Activated CD4-positive, CD25-positive, alpha-beta regulatory T cell treated with anti-CD3 and anti-CD28 coated beads, Interleukin-2, amount 50 U/mL, for 24 hours (primary cell): Measurements from ENCODE around the gene HSH2D.
A peak's percentile ranks its signal among the peaks of the same experiment; 100 is the strongest.

Source experiments
- ATAC-seq, 2 donors: fragments of 150-1000 bp; cut with Tn5 transposase; one replicate each; pipeline ENCODE4 v1.10.0; 2021; ENCODE audit warnings: mild to moderate bottlenecking in 1 of 2, moderate library complexity in 1 of 2

HSH2D gene

GRCh38 chr19:16119075-16119857 lies 24.2 kb upstream of the HSH2D start:
- peak; percentile 75 to 79 for ATAC-seq

DNA sequence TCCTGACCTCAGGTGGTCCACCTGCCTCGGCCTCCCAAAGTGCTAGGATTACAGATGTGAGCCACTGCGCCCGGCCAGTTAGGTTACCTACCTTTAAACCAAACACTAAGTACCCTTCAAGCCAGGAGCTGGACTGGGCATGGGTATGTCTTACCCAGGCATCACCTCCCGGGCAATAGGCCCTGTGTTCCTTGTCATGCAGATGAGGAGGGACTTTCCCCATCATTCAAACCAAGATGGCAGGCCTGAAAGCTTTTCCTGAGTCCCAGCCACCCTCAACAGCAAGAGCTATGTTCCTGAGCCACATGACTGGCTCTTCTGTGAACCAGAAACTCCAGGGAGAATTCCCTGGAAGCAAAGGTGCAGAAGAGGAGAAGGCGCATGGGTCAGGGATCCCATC lies 22.3 kb upstream of the HSH2D start:
- no peak for ATAC-seq

DNA sequence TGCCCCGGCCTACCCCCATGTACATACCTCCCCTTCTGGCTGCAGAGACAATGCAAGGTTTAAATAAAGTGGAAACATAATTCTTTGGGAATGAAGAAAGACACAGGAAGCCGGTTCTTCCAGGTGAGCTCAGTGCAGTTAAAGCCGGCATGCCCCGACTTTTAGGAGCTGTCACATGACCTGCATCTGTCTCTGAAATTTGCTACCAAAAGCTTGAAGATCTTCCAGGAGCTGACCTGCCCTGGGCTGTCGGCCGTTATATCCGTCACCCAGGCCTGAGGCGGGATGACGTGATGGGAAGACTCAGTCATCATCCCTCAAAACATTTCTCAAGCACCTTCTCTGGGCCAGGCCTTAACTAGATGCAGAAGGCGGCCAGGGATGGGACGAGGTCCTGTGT lies 21.5 kb upstream of the HSH2D start:
- ATAC-seq, result no peak

DNA sequence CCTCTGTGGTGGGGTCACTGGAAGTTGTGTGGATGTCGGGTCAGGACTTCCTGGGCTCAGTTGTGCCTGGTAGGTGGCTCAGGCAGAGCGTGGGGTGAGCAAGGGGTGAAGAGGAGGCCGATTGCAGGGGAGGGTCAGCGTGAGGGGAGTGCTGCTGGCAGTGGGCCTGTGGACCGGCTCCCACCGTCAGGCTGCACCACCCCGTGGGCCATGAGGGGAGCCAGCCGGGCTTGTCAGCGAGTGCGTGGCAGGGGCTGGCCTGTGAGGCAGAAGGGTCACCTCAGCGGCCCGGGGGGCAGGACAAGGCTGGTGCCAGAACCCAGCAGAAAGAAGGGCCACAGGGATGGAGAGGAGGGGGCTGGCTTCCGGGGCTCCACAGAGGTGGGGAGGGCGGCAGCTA lies 18.5 kb upstream of the HSH2D start:
- ATAC-seq, result no peak

GRCh38 chr19:16125737-16126495 lies 17.6 kb upstream of the HSH2D start:
- ATAC-seq, result no peak

DNA sequence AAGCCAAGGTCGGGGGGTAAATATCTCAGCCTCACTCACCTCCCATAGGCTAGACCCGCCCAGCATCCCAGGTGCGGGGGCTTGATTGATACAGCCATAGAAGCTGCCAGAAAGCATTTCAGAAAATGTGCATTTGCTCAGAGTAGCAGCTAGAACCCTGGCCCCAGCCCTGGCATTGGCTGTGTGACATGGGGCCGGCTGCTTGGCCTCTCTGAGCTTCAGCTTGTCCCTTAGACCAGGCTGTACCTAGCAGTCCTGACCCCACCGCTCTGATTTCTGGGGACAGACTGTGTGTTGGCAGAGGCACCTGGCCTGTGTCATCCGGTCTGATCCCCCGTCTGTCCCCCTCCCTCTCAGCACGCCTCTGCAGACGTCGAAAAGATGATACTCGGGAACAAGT lies 16.4 kb upstream of the HSH2D start:
- ATAC-seq, result no peak

- ATAC-seq, result no peak
Observed at GRCh38 chr19:16127776-16128371, 15.6 kb upstream of the HSH2D start.

DNA sequence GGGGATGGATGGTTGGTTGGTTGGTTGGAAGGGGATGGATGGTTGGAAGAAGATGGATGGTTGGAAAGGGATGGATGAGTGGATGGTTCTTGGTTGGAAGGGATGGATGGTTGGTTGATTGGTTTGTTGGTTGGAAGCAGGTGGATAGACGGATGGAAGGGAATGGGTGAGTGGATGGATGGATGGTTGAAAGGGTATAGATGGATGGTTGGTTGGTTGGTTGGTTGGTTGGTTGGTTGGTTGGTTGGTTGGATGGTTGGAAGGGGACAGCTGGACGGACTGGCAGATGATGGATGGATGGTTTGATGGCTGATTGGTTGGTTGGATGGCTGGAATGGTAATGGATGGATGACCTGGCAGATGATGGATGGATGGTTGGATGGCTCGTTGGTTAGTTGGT lies 11.8 kb upstream of the HSH2D start:
- no peak for ATAC-seq

DNA sequence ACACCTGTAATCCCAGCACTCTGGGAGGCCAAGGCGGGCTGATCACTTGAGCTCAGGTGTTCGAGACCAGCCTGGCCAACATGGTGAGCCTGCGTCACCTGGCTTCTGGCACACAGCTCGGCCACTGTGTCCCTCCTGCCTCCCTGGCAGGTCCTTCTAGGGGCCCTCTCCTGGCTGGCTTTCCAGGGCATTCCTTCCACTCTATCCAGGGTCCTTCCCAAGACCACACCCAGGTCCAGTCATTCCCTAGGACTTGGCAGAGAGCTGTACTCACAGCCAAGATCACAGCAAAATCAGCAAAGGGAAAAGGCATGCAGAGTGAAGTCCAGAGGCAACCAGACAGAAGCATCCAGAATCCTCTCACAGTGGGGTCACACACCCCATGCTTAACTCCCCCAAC lies 9.7 kb upstream of the HSH2D start:
- no peak for ATAC-seq

- no peak for ATAC-seq
Observed at GRCh38 chr19:16134510-16134909, 9.0 kb upstream of the HSH2D start.

DNA sequence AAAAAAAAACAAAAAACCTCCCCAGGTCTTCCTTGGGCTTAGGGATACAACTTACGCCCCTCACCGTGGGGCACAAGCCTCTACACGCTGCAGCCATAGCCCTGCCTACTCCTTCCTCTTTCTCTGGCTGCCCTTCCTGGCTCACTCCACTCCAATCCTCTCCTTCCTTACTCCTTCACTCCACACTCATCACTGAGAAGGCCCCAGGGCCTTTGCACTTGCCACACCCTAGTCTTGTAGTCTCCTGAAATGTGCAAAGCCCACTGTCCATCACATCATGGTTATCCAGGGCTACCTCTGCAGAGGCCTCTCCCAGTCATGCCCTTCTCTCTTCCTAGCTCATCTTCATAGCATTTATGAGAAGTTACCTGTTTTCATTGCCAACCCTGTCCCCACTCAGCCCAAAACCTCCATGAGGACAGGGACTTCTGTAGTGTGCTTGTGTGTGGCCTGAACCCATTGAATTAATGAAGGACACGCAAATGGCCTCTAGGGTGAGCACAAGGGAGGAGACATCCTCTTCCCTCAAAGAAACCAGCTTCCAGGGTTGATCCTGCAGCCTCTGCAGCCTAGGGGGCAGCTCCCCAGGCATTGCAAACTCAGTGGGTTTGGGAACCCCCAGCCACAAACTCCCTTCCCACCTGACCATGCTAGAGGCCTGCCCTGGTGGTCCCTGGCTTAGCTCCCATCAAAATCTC lies 7.9 kb upstream of the HSH2D start:
- no peak for ATAC-seq

- ATAC-seq, result no peak
Observed at GRCh38 chr19:16136185-16136999, 7.1 kb upstream of the HSH2D start.

GRCh38 chr19:16139752-16140151 lies 3.7 kb upstream of the HSH2D start:
- ATAC-seq, result no peak

DNA sequence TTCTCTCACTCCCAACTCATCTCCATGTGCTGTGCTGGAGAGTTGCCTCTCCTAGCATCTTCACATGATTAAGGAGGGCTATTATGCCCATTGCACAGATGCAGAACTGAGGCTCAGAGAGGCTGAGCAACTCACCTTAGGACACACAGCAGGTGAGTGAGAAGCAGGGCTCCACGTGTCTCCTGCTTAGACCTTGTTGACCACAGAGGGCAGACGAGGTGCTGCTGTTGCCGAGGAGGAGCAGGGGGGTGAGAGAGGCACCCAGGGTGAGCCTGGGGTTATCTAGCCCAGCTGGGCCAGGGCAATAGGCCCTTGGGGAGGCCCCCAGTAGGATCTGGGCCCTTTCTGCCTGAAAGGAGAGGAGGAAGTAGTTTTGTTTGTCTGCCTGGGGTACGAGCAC lies 2.4 kb upstream of the HSH2D start:
- ATAC-seq, result no peak

- ATAC-seq, result no peak
Observed at GRCh38 chr19:16142032-16142580, 1.4 kb upstream of the HSH2D start.

DNA sequence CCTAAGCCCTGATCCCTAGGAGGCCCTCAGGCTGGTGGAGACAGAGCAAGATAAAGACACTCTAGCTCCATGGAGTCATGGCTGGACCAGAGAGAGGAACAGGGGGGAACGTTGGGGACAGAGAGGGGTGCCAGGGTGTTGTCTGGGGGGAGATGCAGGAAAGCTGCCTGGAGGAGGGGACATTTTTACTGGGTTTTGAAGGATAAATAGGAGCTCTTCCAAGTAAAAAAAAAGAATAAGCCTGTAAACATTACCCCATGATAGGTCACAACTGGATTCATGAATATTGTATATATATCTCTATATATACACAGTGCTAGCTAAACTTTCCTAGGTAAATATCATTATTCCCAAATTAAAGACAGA lies 714 bp downstream of the HSH2D start:
- peak in 1 of 2 donors; percentile 14 for ATAC-seq

DNA sequence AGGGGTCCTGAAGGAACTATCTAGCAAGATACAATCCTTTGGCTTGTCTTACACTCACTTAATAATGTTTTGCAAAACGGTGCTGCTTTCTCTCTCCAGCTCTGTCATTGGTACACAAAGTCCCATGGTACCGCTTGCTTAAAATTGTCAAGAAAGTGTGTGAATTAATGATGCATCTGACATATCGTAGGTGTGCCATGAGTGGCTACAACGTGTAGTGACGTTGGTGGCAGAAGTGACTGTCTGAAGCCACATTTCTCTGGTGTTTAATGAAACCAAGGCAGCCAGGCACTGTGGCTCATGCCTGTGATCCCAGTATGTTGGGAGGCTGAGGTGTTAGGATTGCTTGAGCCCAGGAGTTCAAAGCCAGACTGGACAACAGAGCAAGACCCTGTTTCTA lies 2.6 kb downstream of the HSH2D start:
- ATAC-seq, result no peak

- no peak for ATAC-seq
Observed at GRCh38 chr19:16148443-16149229, 5.2 kb downstream of the HSH2D start.

DNA sequence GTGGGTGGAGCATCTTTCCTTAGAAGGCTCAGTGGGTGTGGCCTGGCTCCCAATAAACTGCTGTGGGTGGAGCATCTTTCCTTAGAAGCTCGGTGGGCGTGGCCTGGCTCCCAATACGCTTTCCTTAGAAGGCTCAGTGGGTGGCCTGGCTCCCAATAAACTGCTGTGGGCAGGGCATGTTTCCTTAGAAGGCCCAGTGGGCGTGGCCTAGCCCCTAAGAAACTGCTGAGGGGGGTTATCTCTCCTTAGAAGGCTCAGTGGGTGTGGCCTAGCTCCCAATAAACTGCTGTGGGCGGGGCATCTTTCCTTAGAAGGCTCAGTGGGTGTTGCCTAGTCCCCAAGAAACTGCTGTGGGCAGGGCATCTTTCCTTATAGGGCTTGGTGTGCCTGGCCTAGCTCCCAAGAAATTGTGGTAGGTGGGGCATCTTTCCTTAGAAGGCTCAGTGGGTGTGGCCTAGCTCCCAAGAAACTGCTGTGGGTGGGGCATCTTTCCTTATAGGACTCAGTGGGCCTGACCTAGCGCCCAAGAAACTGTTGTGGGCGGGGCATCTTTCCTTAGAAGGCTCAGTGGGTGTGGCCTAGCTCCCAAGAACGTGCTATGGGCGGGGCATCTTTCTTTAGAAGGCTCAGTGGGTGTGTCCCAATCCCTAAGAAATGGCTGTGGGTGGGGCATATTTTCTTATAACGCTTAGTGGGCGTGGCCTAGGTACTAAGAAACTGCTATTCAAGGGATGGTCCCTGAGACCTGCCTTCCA lies 10.3 kb downstream of the HSH2D start:
- ATAC-seq, result no peak

- no peak for ATAC-seq
Observed at GRCh38 chr19:16154557-16154956, 11.1 kb downstream of the HSH2D start.

- ATAC-seq, result no peak
Observed at GRCh38 chr19:16155128-16155527, 11.6 kb downstream of the HSH2D start.
